ENCODE measurements around the gene HMGN2. TPM values are rescaled to one million over a fixed set of nuclear protein-coding genes. Genes with fewer than 3 reads are reported as not detected.

The HMGN2 gene
- total RNA-seq, 1 donor from 2014 or later: 84.3 TPM

Other genes starting within 250 kb of the HMGN2 start
- gene CEP85, start 238.2 kb upstream of the HMGN2 start, total RNA-seq: 5.5 TPM
- gene SH3BGRL3, start 192.4 kb upstream of the HMGN2 start, total RNA-seq: 31.5 TPM
- 7.8 TPM for gene UBXN11, start 165.8 kb upstream of the HMGN2 start, total RNA-seq
- gene CD52, start 154.5 kb upstream of the HMGN2 start, total RNA-seq: 3.0 TPM
- gene CRYBG2, start 118.3 kb upstream of the HMGN2 start, total RNA-seq: 0.18 TPM
- gene ZNF683, start 99.7 kb upstream of the HMGN2 start, total RNA-seq: not detected
- gene LIN28A, start 61.6 kb upstream of the HMGN2 start, total RNA-seq: 1.1 TPM
- gene DHDDS, start 40.1 kb upstream of the HMGN2 start, total RNA-seq: 25.9 TPM
- 12.9 TPM for gene RPS6KA1, start 57.3 kb downstream of the HMGN2 start, total RNA-seq
- 27.0 TPM for gene ARID1A, start 223.6 kb downstream of the HMGN2 start, total RNA-seq